HG03060 (cell line): ENCODE measurements around the gene PRDM11.
A peak's percentile ranks its signal among the peaks of the same experiment; 100 is the strongest.

Experiments used
- ATAC-seq: cut with Tn5 transposase; IDR thresholded peaks from one replicate; pipeline ENCODE4 v1.9.1; 2021; ENCODE audit warnings: low read depth, moderate number of reproducible peaks; ENCODE audit not compliant: unreplicated experiment

The PRDM11 gene

GRCh38 chr11:45141171-45141570, 5.3 kb upstream of the PRDM11 start:
- no peak for ATAC-seq

GRCh38 chr11:45141631-45142030, 4.8 kb upstream of the PRDM11 start:
- ATAC-seq: no peak

GRCh38 chr11:45142241-45143055, 4.0 kb upstream of the PRDM11 start:
- ATAC-seq: no peak

- no peak for ATAC-seq
Measured at GRCh38 chr11:45143494-45143893, 2.9 kb upstream of the PRDM11 start.

- ATAC-seq: no peak
Measured at GRCh38 chr11:45144126-45145082, 2.0 kb upstream of the PRDM11 start.

- no peak for ATAC-seq
Measured at GRCh38 chr11:45145083-45145378, 1.4 kb upstream of the PRDM11 start.

- ATAC-seq: no peak
Measured at GRCh38 chr11:45145379-45146071, 914 bp upstream of the PRDM11 start.

GRCh38 chr11:45147017-45147728, 734 bp downstream of the PRDM11 start:
- ATAC-seq: peak; percentile 90

GRCh38 chr11:45147891-45148675, 1.6 kb downstream of the PRDM11 start:
- no peak for ATAC-seq

- ATAC-seq: no peak
Measured at GRCh38 chr11:45149483-45150056, 3.1 kb downstream of the PRDM11 start.

- no peak for ATAC-seq
Measured at GRCh38 chr11:45150301-45150700, 3.9 kb downstream of the PRDM11 start.

GRCh38 chr11:45150943-45151342, 4.5 kb downstream of the PRDM11 start:
- no peak for ATAC-seq

- ATAC-seq: no peak
Measured at GRCh38 chr11:45151362-45151982, 5.0 kb downstream of the PRDM11 start.

- ATAC-seq: no peak
Measured at GRCh38 chr11:45152740-45153595, 6.5 kb downstream of the PRDM11 start.

- no peak for ATAC-seq
Measured at GRCh38 chr11:45154276-45154675, 7.8 kb downstream of the PRDM11 start.

- ATAC-seq: no peak
Measured at GRCh38 chr11:45155058-45155551, 8.7 kb downstream of the PRDM11 start.

GRCh38 chr11:45155627-45156180, 9.3 kb downstream of the PRDM11 start:
- ATAC-seq: no peak
